OCI-LY7 (cell line): ENCODE measurements around the gene ZC3H18. TPM values are rescaled to one million over a fixed set of nuclear protein-coding genes. Genes with fewer than 3 reads are reported as not detected.
A peak's percentile ranks its signal among the peaks of the same experiment; 100 is the strongest.

Experiments used
- BruUV-seq: library from RNA; stranded (reverse); fragments of 400-500 nt; replicated peaks from 2 replicates; lab custom pipeline; 2021; lab: Mats Ljungman, UMichigan
- CTCF ChIA-PET: fragments of 300-600 bp; sonication (Branson Sonifier 250); formaldehyde crosslinking; loops from one replicate; lab custom pipeline; 2022; ENCODE audit warnings: antibody characterized with exemption; ENCODE audit not compliant: unreplicated experiment; lab: Charles Lee
- POLR2A ChIA-PET: fragments of 300-600 bp; sonication (Branson Sonifier 250); formaldehyde crosslinking; loops from one replicate; lab custom pipeline; 2022; ENCODE audit warnings: antibody characterized with exemption; lab: Charles Lee
- DNase-seq: peaks from one replicate; pipeline ENCODE4 v3.0.0-alpha.2; 2015; ENCODE audit warnings: low spot score
- H2AFZ ChIP-seq: fragments of 200-600 bp; sonication (generic), shearing (Covaris generic); 2 replicates; pipeline ENCODE4 v1.6.1; 2014; ENCODE audit warnings: mild to moderate bottlenecking, antibody characterized with exemption, low read length, moderate library complexity
- H3K27ac ChIP-seq: fragments of 200-600 bp; sonication (generic); 2 replicates; pipeline ENCODE4 v1.5.1; 2014; ENCODE audit warnings: mixed run types, low read depth, mild to moderate bottlenecking, moderate library complexity, low read length, inconsistent platforms; ENCODE audit not compliant: poor library complexity, severe bottlenecking
- H3K36me3 ChIP-seq: fragments of 200-600 bp; sonication (generic); 2 replicates; pipeline ENCODE4 v1.6.1; 2014; ENCODE audit warnings: mild to moderate bottlenecking, antibody characterized with exemption, low read length, moderate library complexity, mixed read lengths; ENCODE audit not compliant: insufficient read depth
- H3K4me1 ChIP-seq: fragments of 200-600 bp; sonication (generic); 2 replicates; pipeline ENCODE4 v1.5.1; 2014; ENCODE audit warnings: mild to moderate bottlenecking, low read length; ENCODE audit not compliant: insufficient read depth, poor library complexity, severe bottlenecking
- H3K4me2 ChIP-seq: fragments of 200-600 bp; sonication (generic); 2 replicates; pipeline ENCODE4 v1.6.1; 2014; ENCODE audit warnings: mild to moderate bottlenecking, low read length
- H3K4me3 ChIP-seq: fragments of 200-600 bp; sonication (generic); 2 replicates; pipeline ENCODE4 v1.5.1; 2014; ENCODE audit warnings: mild to moderate bottlenecking, low read depth, low read length; ENCODE audit not compliant: poor library complexity, severe bottlenecking
- H3K79me2 ChIP-seq: fragments of 200-600 bp; sonication (generic); 2 replicates; pipeline ENCODE4 v1.6.1; 2016; ENCODE audit warnings: low read depth, mild to moderate bottlenecking, low read length, moderate library complexity, mixed read lengths; ENCODE audit not compliant: insufficient read depth
- H3K9me2 ChIP-seq: fragments of 200-600 bp; sonication (generic); 2 replicates; pipeline ENCODE4 v1.6.1; 2016; ENCODE audit warnings: mild to moderate bottlenecking, low read length, mixed read lengths; ENCODE audit not compliant: insufficient read depth
- H3K9me3 ChIP-seq: fragments of 200-600 bp; sonication (generic); 2 replicates; pipeline ENCODE4 v1.6.1; 2014; ENCODE audit warnings: mild to moderate bottlenecking, mixed run types, low read length, mixed read lengths
- H4K20me1 ChIP-seq: fragments of 200-600 bp; sonication (generic); 2 replicates; pipeline ENCODE4 v1.6.1; 2014; ENCODE audit warnings: mild to moderate bottlenecking, antibody characterized with exemption, low read length, moderate library complexity, mixed read lengths; ENCODE audit not compliant: insufficient read depth
- EZH2phosphoT487 ChIP-seq: fragments of 200-600 bp; sonication (generic); IDR thresholded peaks from 2 replicates; pipeline ENCODE4 v1.6.1; 2018; ENCODE audit warnings: low read depth, borderline replicate concordance, mild to moderate bottlenecking, mixed run types, antibody characterized with exemption, low read length, moderate library complexity, mixed read lengths
- intact Hi-C: fragments of 100-400 bp; cut with micrococcal nuclease; formaldehyde crosslinking; loops from one replicate; pipeline ENCODE4 v1.10.0; 2022; ENCODE audit not compliant: unreplicated experiment
- total RNA-seq, 2 experiments: library from RNA; depleted of rRNA in 1 of 2; stranded (reverse); fragments of >200 nt in 1 of 2; shearing (Covaris generic) in 1 of 2; gene quantifications; 2 replicates each; pipeline ENCODE4 v1.2.3, GENCODE V29; 2014 to 2022
- TF ChIP-seq, protein P1 (sequence below): fragments of 200-600 bp; sonication (generic); conservative IDR thresholded peaks from 2 replicates; pipeline ENCODE4 v1.5.1; 2014; ENCODE audit warnings: mild to moderate bottlenecking, antibody characterized with exemption, low read length, moderate library complexity, mixed read lengths

ZC3H18 gene
- total RNA-seq, 2 experiments from 2014 or later = 22.2 to 79.0 TPM

DNA sequence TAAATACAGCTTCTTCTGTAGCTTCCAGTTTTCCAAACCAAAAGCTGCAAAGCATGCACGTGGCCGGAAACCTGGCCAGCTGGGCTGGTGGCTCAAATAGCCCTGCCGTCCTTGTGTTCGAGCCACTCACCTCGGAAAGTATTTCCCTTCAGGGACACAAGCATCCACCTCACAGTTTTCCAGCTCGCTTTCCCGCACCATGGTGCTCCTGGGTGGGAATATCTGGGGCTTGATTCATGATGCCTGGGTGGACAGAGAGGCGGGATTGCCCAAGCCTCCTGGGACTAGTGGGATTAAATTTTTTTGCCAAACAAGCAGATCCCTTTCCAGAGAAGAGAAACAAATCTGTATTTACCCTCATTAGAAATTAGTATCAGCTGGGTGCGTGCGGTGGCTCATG lies 99.8 kb downstream of the ZC3H18 start:
- no peak for TF ChIP-seq EZH2phosphoT487
- TF ChIP-seq, protein P1, sequence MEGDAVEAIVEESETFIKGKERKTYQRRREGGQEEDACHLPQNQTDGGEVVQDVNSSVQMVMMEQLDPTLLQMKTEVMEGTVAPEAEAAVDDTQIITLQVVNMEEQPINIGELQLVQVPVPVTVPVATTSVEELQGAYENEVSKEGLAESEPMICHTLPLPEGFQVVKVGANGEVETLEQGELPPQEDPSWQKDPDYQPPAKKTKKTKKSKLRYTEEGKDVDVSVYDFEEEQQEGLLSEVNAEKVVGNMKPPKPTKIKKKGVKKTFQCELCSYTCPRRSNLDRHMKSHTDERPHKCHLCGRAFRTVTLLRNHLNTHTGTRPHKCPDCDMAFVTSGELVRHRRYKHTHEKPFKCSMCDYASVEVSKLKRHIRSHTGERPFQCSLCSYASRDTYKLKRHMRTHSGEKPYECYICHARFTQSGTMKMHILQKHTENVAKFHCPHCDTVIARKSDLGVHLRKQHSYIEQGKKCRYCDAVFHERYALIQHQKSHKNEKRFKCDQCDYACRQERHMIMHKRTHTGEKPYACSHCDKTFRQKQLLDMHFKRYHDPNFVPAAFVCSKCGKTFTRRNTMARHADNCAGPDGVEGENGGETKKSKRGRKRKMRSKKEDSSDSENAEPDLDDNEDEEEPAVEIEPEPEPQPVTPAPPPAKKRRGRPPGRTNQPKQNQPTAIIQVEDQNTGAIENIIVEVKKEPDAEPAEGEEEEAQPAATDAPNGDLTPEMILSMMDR = no peak
- CTCF ChIA-PET = no interaction called here
- Histone ChIP-seq H4K20me1 (no peaks in the 10 kb centered on the region), H3K79me2 (no peaks in the 10 kb centered on the region; the same call in 1 of the 2 replicates), H3K9me2 (no peaks in the 10 kb centered on the region), H3K4me2 (no peak overlapping the region), H3K4me3 (no peak overlapping the region), H2AFZ (no peak overlapping the region), H3K27ac (no peak overlapping the region), H3K36me3 (peaks cover 22% of the 10 kb centered on the region), H3K9me3 (no peaks in the 10 kb centered on the region), H3K4me1 (peaks cover 11% of the 10 kb centered on the region)
- intact Hi-C loops = loop anchor here (10.0 kb wide), 1 partner anchor 215 kb away; the partner anchor contains the start of gene ZFPM1
- no TSS peak for BruUV-seq
- POLR2A ChIA-PET = no interaction called here
- no peak for DNase-seq

DNA sequence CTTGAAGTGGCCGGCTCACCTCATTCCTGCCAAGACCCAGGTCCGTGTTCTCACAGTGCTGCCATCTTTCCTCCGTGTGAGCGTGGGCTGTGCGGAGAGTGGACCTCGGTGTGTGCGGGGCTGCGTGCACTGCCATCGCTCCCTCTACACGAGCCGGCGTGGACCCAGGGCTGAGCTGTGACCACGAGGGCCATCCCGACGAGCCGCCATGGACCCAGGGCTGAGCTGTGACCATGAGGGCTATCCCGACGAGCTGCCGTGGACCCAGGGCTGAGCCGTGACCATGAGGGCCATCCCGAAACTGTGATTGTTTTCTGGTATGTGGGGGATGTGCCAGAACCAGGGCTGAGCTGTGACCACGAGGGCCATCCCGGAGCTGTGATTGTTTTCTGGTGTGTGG lies 101.6 kb downstream of the ZC3H18 start:
- no peak overlapping the region for H3K4me3 ChIP-seq
- DNase-seq = no peak
- CTCF ChIA-PET = no interaction called here
- H3K4me2 ChIP-seq = no peak overlapping the region
- POLR2A ChIA-PET = no interaction called here
- no peaks in the 10 kb centered on the region for H3K9me3 ChIP-seq
- no peak for TF ChIP-seq EZH2phosphoT487
- TF ChIP-seq, protein P1 = no peak
- no peak overlapping the region for H2AFZ ChIP-seq
- intact Hi-C loops = no loop called here
- no peaks in the 10 kb centered on the region for H3K9me2 ChIP-seq
- peaks cover 26% of the 10 kb centered on the region for H3K36me3 ChIP-seq
- H3K79me2 ChIP-seq = no peaks in the 10 kb centered on the region
- no peak overlapping the region for H3K27ac ChIP-seq
- H3K4me1 ChIP-seq = no peaks in the 10 kb centered on the region
- no peaks in the 10 kb centered on the region for H4K20me1 ChIP-seq
- BruUV-seq = no TSS peak

DNA sequence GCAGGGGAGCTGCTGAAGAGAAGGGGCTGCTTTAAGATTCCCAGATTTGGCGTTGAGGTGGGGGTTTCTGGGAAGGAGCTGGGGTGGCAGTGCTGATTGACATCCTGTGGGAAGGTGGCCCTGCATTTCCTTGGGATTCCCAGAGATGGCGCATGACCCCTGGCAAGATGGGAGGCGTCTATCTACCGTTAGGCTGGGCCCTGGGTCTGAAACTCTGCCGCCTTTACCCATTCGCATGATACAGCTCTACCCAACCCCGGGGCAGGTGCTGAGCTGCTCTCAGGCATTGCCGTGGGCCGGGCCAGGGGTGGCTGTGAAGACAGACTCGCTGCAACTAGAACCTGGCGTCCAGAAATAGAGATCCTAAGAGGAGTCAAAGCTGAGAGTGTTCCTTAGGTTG lies 102.6 kb downstream of the ZC3H18 start:
- POLR2A ChIA-PET = interaction anchor here (0.6 kb wide), 1 partner anchor 10 kb away, joined by 3 read pairs; the partner anchor contains the start of gene MVD
- intact Hi-C loops = no loop called here
- Histone ChIP-seq H2AFZ (no peak overlapping the region), H3K27ac (no peak overlapping the region), H3K4me2 (no peak overlapping the region), H3K9me2 (no peaks in the 10 kb centered on the region), H3K4me3 (no peak overlapping the region), H4K20me1 (no peaks in the 10 kb centered on the region), H3K36me3 (peaks cover 26% of the 10 kb centered on the region), H3K79me2 (no peaks in the 10 kb centered on the region), H3K4me1 (no peaks in the 10 kb centered on the region), H3K9me3 (no peaks in the 10 kb centered on the region)
- DNase-seq = no peak
- BruUV-seq = no TSS peak
- CTCF ChIA-PET = no interaction called here
- TF ChIP-seq EZH2phosphoT487 = no peak
- TF ChIP-seq, protein P1 = peak; percentile 42
